PC-9 (cell line): ENCODE results near the gene ZNF484. TPM values are rescaled to one million over a fixed set of nuclear protein-coding genes. Genes with fewer than 3 reads are reported as not detected.
"Not testable (repeated sequence)": the region's sequence is repeated elsewhere in the genome, so short reads cannot be mapped to it uniquely, and the experiment has no call there.

ENCODE experiments used
- BruUV-seq: library from RNA; stranded (reverse); fragments of 400-500 nt; replicated peaks from 2 replicates; lab custom pipeline; 2021; lab: Mats Ljungman, UMichigan
- CTCF ChIA-PET: fragments of 300-600 bp; sonication (Branson Sonifier 250); formaldehyde crosslinking; loops from one replicate; lab custom pipeline; 2022; ENCODE audit warnings: antibody characterized with exemption; lab: Charles Lee
- POLR2A ChIA-PET: fragments of 300-600 bp; sonication (Branson Sonifier 250); formaldehyde crosslinking; loops from one replicate; lab custom pipeline; 2022; ENCODE audit warnings: antibody characterized with exemption; ENCODE audit not compliant: unreplicated experiment; lab: Charles Lee
- DNase-seq, 2 experiments: peaks; one replicate each; pipeline versions ENCODE4 v3.0.0 to v3.0.0-alpha.2; 2015 to 2022; ENCODE audit warnings: mixed read lengths in 1 of 2
- H2AFZ ChIP-seq: fragments of 200-600 bp; sonication (generic); 2 replicates; pipeline ENCODE4 v1.8.1; 2017; ENCODE audit warnings: antibody characterized with exemption
- H3F3A ChIP-seq: fragments of 200-600 bp; sonication (generic); 2 replicates; pipeline ENCODE4 v1.8.1; 2017; ENCODE audit warnings: antibody characterized with exemption, mild to moderate bottlenecking, low read depth; ENCODE audit not compliant: insufficient read depth
- H3K27ac ChIP-seq: fragments of 200-600 bp; sonication (generic); 2 replicates; pipeline ENCODE4 v1.6.1; 2016; ENCODE audit warnings: mixed run types
- H3K27me3 ChIP-seq: fragments of 200-600 bp; sonication (generic); 2 replicates; pipeline ENCODE4 v1.6.1; 2016; ENCODE audit warnings: low read depth, mixed run types; ENCODE audit not compliant: insufficient read depth
- H3K36me3 ChIP-seq: fragments of 200-600 bp; sonication (generic); 2 replicates; pipeline ENCODE4 v1.6.1; 2016; ENCODE audit warnings: low read depth, mixed run types
- H3K4me1 ChIP-seq: fragments of 200-600 bp; sonication (generic); replicated peaks from 2 replicates; pipeline ENCODE4 v1.6.1; 2016; ENCODE audit warnings: mixed run types; ENCODE audit not compliant: insufficient read depth
- H3K4me2 ChIP-seq: fragments of 200-600 bp; sonication (generic); 2 replicates; pipeline ENCODE4 v1.6.1; 2017; ENCODE audit warnings: mixed run types
- H3K4me3 ChIP-seq: fragments of 200-600 bp; sonication (generic); 2 replicates; pipeline ENCODE4 v1.6.1; 2016; ENCODE audit warnings: mixed run types
- H3K79me2 ChIP-seq: fragments of 200-600 bp; sonication (generic); 2 replicates; pipeline ENCODE4 v1.6.1; 2017; ENCODE audit warnings: low read depth, mixed run types
- H3K9me2 ChIP-seq: fragments of 200-600 bp; sonication (generic); 2 replicates; pipeline ENCODE4 v1.8.1; 2017; ENCODE audit warnings: mild to moderate bottlenecking; ENCODE audit not compliant: insufficient read depth
- H3K9me3 ChIP-seq: fragments of 200-600 bp; sonication (generic); 2 replicates; pipeline ENCODE4 v1.8.1; 2016; ENCODE audit warnings: low read depth; ENCODE audit not compliant: insufficient read depth
- H4K20me1 ChIP-seq: fragments of 200-600 bp; sonication (generic); 2 replicates; pipeline ENCODE4 v1.8.1; 2017; ENCODE audit not compliant: insufficient read depth
- CTCF ChIP-seq: fragments of 200-600 bp; sonication (generic); conservative IDR thresholded peaks from 2 replicates; pipeline ENCODE4 v1.6.1; 2017; ENCODE audit warnings: mixed run types, antibody characterized with exemption, mild to moderate bottlenecking, moderate library complexity
- EZH2 ChIP-seq: fragments of 200-600 bp; sonication (generic); IDR thresholded peaks from 2 replicates; pipeline ENCODE4 v1.8.0; 2017; ENCODE audit warnings: antibody characterized with exemption, low read depth
- intact Hi-C: fragments of 100-400 bp; cut with micrococcal nuclease; formaldehyde crosslinking; loops from one replicate; pipeline ENCODE4 v1.10.0; 2022; ENCODE audit not compliant: unreplicated experiment
- total RNA-seq: library from RNA; stranded (reverse); gene quantifications from 2 replicates; pipeline ENCODE4 v1.2.3, GENCODE V29; 2021

The ZNF484 gene
- total RNA-seq, 1 experiment from 2014 or later: 10.8 TPM

GRCh38 chr9:92807031-92807756 lies 70.6 kb downstream of the ZNF484 start:
- no peak for TF ChIP-seq EZH2
- no peak for TF ChIP-seq CTCF
- Histone ChIP-seq H3K27me3 (no peaks in the 10 kb centered on the region), H3K79me2 (no peaks in the 10 kb centered on the region), H4K20me1 (no peaks in the 10 kb centered on the region), H3K4me3 (no peak overlapping the region), H3K4me1 (no peaks in the 10 kb centered on the region), H2AFZ (no peak overlapping the region), H3K36me3 (no peaks in the 10 kb centered on the region), H3K9me2 (no peaks in the 10 kb centered on the region), H3F3A (no peaks in the 10 kb centered on the region), H3K9me3 (no peaks in the 10 kb centered on the region), H3K27ac (no peak overlapping the region), H3K4me2 (no peak overlapping the region)
- intact Hi-C loops: loop anchor here (5.0 kb wide), 2 partner anchors 145 to 760 kb away; no protein-coding TSS in a partner anchor
- BruUV-seq: no TSS peak
- no peak for DNase-seq
- ChIA-PET POLR2A (no interaction called here), CTCF (no interaction called here)

GRCh38 chr9:92804727-92805126 lies 73.1 kb downstream of the ZNF484 start:
- no peak overlapping the region for H3K4me2 ChIP-seq
- H3K4me1 ChIP-seq: no peaks in the 10 kb centered on the region
- DNase-seq: no peak
- H3K27ac ChIP-seq: no peak overlapping the region
- no peaks in the 10 kb centered on the region for H3F3A ChIP-seq
- intact Hi-C loops: loop anchor here (5.0 kb wide), 2 partner anchors 148 to 763 kb away; no protein-coding TSS in a partner anchor
- H2AFZ ChIP-seq: no peak overlapping the region
- CTCF ChIA-PET: no interaction called here
- no peaks in the 10 kb centered on the region for H3K27me3 ChIP-seq
- no TSS peak for BruUV-seq
- H3K9me3 ChIP-seq: no peaks in the 10 kb centered on the region
- no peak overlapping the region for H3K4me3 ChIP-seq
- no peaks in the 10 kb centered on the region for H3K9me2 ChIP-seq
- POLR2A ChIA-PET: interaction anchor here (0.7 kb wide), 1 partner anchor 40 kb away, joined by 3 read pairs; the partner anchor contains the start of gene BICD2
- TF ChIP-seq CTCF (no peak), EZH2 (no peak)
- no peaks in the 10 kb centered on the region for H4K20me1 ChIP-seq
- no peaks in the 10 kb centered on the region for H3K79me2 ChIP-seq
- no peaks in the 10 kb centered on the region for H3K36me3 ChIP-seq

- ChIA-PET CTCF (interaction anchor here (0.6 kb wide), 1 partner anchor 182 kb away, joined by 5 read pairs; no protein-coding TSS in a partner anchor), POLR2A (no interaction called here)
- Histone ChIP-seq H3K27me3 (no peaks in the 10 kb centered on the region; the same call in 1 of the 2 replicates), H3K9me2 (no peaks in the 10 kb centered on the region), H3F3A (no peaks in the 10 kb centered on the region), H3K4me3 (no peak overlapping the region), H3K4me2 (no peak overlapping the region), H3K9me3 (no peaks in the 10 kb centered on the region), H3K27ac (no peak overlapping the region), H3K36me3 (no peaks in the 10 kb centered on the region), H4K20me1 (no peaks in the 10 kb centered on the region), H3K79me2 (no peaks in the 10 kb centered on the region), H3K4me1 (no peaks in the 10 kb centered on the region), H2AFZ (no peak overlapping the region)
- BruUV-seq: no TSS peak
- no peak for TF ChIP-seq CTCF
- TF ChIP-seq EZH2: no peak
- no peak for DNase-seq
- intact Hi-C loops: no loop called here
Measured at GRCh38 chr9:92798358-92798757, 79.5 kb downstream of the ZNF484 start.

GRCh38 chr9:92796337-92796804 lies 81.5 kb downstream of the ZNF484 start:
- H3K4me3 ChIP-seq, H3K79me2 ChIP-seq, H3K9me3 ChIP-seq, H3K27ac ChIP-seq, H4K20me1 ChIP-seq, H3K36me3 ChIP-seq, H3F3A ChIP-seq, H3K4me2 ChIP-seq, H3K27me3 ChIP-seq, DNase-seq, BruUV-seq, H3K9me2 ChIP-seq, POLR2A ChIA-PET, intact Hi-C loops, CTCF ChIA-PET, H3K4me1 ChIP-seq, H2AFZ ChIP-seq: not testable (repeated sequence)
